OCI-LY7 (cell line): Measurements from ENCODE around the gene WDFY4.

ENCODE experiments used
- CTCF ChIP-seq: fragments of 200-600 bp; sonication (generic); conservative IDR thresholded peaks from 2 replicates; pipeline ENCODE4 v1.5.1; 2014; ENCODE audit warnings: mild to moderate bottlenecking, antibody characterized with exemption, low read length, moderate library complexity, mixed read lengths
- EZH2phosphoT487 ChIP-seq: fragments of 200-600 bp; sonication (generic); IDR thresholded peaks from 2 replicates; pipeline ENCODE4 v1.6.1; 2018; ENCODE audit warnings: low read depth, borderline replicate concordance, mild to moderate bottlenecking, mixed run types, antibody characterized with exemption, low read length, moderate library complexity, mixed read lengths

- no peak for TF ChIP-seq CTCF
- TF ChIP-seq EZH2phosphoT487, result no peak
These were observed 259.5 kb downstream of the WDFY4 start for GRCh38 chr10:48944171-48944570.
